SU-DHL-6 (cell line): ENCODE measurements around the gene KCTD11.
"Not testable (repeated sequence)": the region's sequence is repeated elsewhere in the genome, so short reads cannot be mapped to it uniquely, and the experiment has no call there.

Source experiments
- H2AFZ ChIP-seq: fragments of 200-600 bp; sonication (generic); 2 replicates; pipeline ENCODE4 v1.6.1; 2014; ENCODE audit warnings: low read depth, mild to moderate bottlenecking, moderate library complexity, mixed read lengths, antibody characterized with exemption, low read length; ENCODE audit not compliant: severe bottlenecking
- H3F3A ChIP-seq: fragments of 200-600 bp; shearing (Covaris generic); 2 replicates; pipeline ENCODE4 v1.6.0; 2016; ENCODE audit warnings: antibody characterized with exemption, mild to moderate bottlenecking; ENCODE audit not compliant: insufficient read depth
- H3K27ac ChIP-seq: fragments of 200-600 bp; sonication (generic); 2 replicates; pipeline ENCODE4 v1.5.1; 2016; ENCODE audit warnings: low read depth, mild to moderate bottlenecking, low read length, moderate library complexity, mixed read lengths
- H3K27me3 ChIP-seq: fragments of 200-600 bp; sonication (generic), shearing (Covaris generic); 2 replicates; pipeline ENCODE4 v1.6.0; 2014; ENCODE audit warnings: mild to moderate bottlenecking, low read length
- H3K36me3 ChIP-seq: fragments of 200-600 bp; sonication (generic); 2 replicates; pipeline ENCODE4 v1.6.1; 2014; ENCODE audit warnings: mild to moderate bottlenecking, low read length, mixed read lengths
- H3K4me2 ChIP-seq: fragments of 300-600, 200-600 bp; shearing (Covaris generic), sonication (generic); 2 replicates; pipeline ENCODE4 v1.6.0; 2014; ENCODE audit warnings: low read length, low read depth, mild to moderate bottlenecking; ENCODE audit not compliant: poor library complexity, severe bottlenecking
- H3K4me3 ChIP-seq: fragments of 200-600 bp; sonication (generic); 2 replicates; pipeline ENCODE4 v1.5.1; 2014; ENCODE audit warnings: antibody characterized with exemption, low read length, mild to moderate bottlenecking, mixed read lengths; ENCODE audit not compliant: insufficient read depth, poor library complexity, severe bottlenecking
- H3K79me2 ChIP-seq: fragments of 200-600 bp; sonication (generic); 2 replicates; pipeline ENCODE4 v1.6.1; 2014; ENCODE audit warnings: mild to moderate bottlenecking, low read length, moderate library complexity; ENCODE audit not compliant: insufficient read depth
- H3K9ac ChIP-seq: fragments of 200-600 bp; sonication (generic); 2 replicates; pipeline ENCODE4 v1.7.0; 2014; ENCODE audit warnings: mild to moderate bottlenecking, low read length
- H3K9me2 ChIP-seq: fragments of 200-600 bp; sonication (generic); replicated peaks from 2 replicates; pipeline ENCODE4 v1.6.1; 2014; ENCODE audit warnings: low read length; ENCODE audit not compliant: insufficient read depth
- H3K9me3 ChIP-seq: fragments of 200-600 bp; sonication (generic); 2 replicates; pipeline ENCODE4 v1.6.1; 2014; ENCODE audit warnings: low read length, mixed read lengths; ENCODE audit not compliant: insufficient read depth
- H4K20me1 ChIP-seq: fragments of 200-600 bp; sonication (generic); 2 replicates; pipeline ENCODE4 v1.6.1; 2014; ENCODE audit warnings: low read depth, mild to moderate bottlenecking, antibody characterized with exemption, low read length, moderate library complexity, mixed read lengths
- EZH2phosphoT487 ChIP-seq: fragments of 200-600 bp; sonication (generic), shearing (Covaris generic); conservative IDR thresholded peaks from 2 replicates; pipeline ENCODE4 v1.6.1; 2018; ENCODE audit warnings: mild to moderate bottlenecking, antibody characterized with exemption, low read length, moderate library complexity, mixed read lengths
- TF ChIP-seq, protein P1 (sequence below): fragments of 200-600 bp; sonication (generic); IDR thresholded peaks from one replicate; pipeline ENCODE4 v1.5.1; 2017; ENCODE audit warnings: antibody characterized with exemption, mild to moderate bottlenecking, low read length, moderate library complexity; ENCODE audit not compliant: insufficient read depth, poor library complexity, severe bottlenecking

Gene KCTD11

GRCh38 chr17:7329997-7330637 lies 21.8 kb upstream of the KCTD11 start:
- Histone ChIP-seq H3K27ac (peak overlapping the region; percentile 89), H3K9ac (peak overlapping the region; percentile 94), H3K36me3 (no peaks in the 10 kb centered on the region), H4K20me1 (no peaks in the 10 kb centered on the region), H3K4me2 (peak overlapping the region; percentile 69), H3K27me3 (no peaks in the 10 kb centered on the region), H3F3A (peaks cover 9% of the 10 kb centered on the region), H3K9me2 (no peaks in the 10 kb centered on the region), H3K4me3 (peak overlapping the region; percentile 99), H3K79me2 (peaks cover 17% of the 10 kb centered on the region; the same call in 1 of the 2 replicates), H3K9me3 (no peaks in the 10 kb centered on the region), H2AFZ (peak overlapping the region; percentile 50)
- no peak for TF ChIP-seq EZH2phosphoT487
- TF ChIP-seq, protein P1, sequence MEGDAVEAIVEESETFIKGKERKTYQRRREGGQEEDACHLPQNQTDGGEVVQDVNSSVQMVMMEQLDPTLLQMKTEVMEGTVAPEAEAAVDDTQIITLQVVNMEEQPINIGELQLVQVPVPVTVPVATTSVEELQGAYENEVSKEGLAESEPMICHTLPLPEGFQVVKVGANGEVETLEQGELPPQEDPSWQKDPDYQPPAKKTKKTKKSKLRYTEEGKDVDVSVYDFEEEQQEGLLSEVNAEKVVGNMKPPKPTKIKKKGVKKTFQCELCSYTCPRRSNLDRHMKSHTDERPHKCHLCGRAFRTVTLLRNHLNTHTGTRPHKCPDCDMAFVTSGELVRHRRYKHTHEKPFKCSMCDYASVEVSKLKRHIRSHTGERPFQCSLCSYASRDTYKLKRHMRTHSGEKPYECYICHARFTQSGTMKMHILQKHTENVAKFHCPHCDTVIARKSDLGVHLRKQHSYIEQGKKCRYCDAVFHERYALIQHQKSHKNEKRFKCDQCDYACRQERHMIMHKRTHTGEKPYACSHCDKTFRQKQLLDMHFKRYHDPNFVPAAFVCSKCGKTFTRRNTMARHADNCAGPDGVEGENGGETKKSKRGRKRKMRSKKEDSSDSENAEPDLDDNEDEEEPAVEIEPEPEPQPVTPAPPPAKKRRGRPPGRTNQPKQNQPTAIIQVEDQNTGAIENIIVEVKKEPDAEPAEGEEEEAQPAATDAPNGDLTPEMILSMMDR, result no peak

DNA sequence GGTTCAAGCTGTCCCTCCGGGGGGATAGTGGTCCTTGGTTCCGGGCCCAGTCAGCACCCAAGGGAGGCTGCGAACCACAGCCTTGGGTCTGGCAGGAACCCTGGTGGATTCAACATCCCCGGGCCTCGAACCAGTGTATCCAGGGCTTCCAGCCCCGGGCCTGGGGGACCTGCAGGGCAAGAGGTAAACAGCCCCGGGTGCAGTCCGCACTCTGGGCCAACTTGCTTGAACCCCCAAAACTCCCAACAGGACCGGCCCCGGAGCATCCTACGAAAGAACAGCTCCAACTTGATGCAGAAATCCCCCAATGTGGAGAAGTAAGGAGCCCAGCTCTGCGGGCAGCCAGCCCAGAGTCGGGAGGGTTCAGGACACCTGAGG lies 21.3 kb upstream of the KCTD11 start:
- peak overlapping the region; percentile 50 for H2AFZ ChIP-seq
- H3K4me2 ChIP-seq, result peak overlapping the region; percentile 69
- no peaks in the 10 kb centered on the region for H3K9me3 ChIP-seq
- peaks cover 17% of the 10 kb centered on the region; the same call in 1 of the 2 replicates for H3K79me2 ChIP-seq
- no peaks in the 10 kb centered on the region for H3K9me2 ChIP-seq
- peaks cover 9% of the 10 kb centered on the region for H3F3A ChIP-seq
- H3K27ac ChIP-seq, result peak overlapping the region; percentile 89
- TF ChIP-seq, protein P1, result no peak
- no peak for TF ChIP-seq EZH2phosphoT487
- H3K27me3 ChIP-seq, result no peaks in the 10 kb centered on the region
- no peaks in the 10 kb centered on the region for H3K36me3 ChIP-seq
- peak overlapping the region; percentile 94 for H3K9ac ChIP-seq
- H3K4me3 ChIP-seq, result peak overlapping the region; percentile 99
- H4K20me1 ChIP-seq, result no peaks in the 10 kb centered on the region

GRCh38 chr17:7332111-7332510 lies 19.9 kb upstream of the KCTD11 start:
- no peak overlapping the region for H3K27ac ChIP-seq
- peaks cover 23% of the 10 kb centered on the region; the same call in 1 of the 2 replicates for H3K79me2 ChIP-seq
- no peak for TF ChIP-seq EZH2phosphoT487
- no peak overlapping the region for H3K9ac ChIP-seq
- H3K9me3 ChIP-seq, result no peaks in the 10 kb centered on the region
- H3K4me3 ChIP-seq, result no peak overlapping the region
- H4K20me1 ChIP-seq, result no peaks in the 10 kb centered on the region
- no peaks in the 10 kb centered on the region for H3K9me2 ChIP-seq
- H3K27me3 ChIP-seq, result no peaks in the 10 kb centered on the region
- no peak overlapping the region for H2AFZ ChIP-seq
- no peaks in the 10 kb centered on the region for H3K36me3 ChIP-seq
- H3K4me2 ChIP-seq, result no peak overlapping the region
- peaks cover 10% of the 10 kb centered on the region for H3F3A ChIP-seq

DNA sequence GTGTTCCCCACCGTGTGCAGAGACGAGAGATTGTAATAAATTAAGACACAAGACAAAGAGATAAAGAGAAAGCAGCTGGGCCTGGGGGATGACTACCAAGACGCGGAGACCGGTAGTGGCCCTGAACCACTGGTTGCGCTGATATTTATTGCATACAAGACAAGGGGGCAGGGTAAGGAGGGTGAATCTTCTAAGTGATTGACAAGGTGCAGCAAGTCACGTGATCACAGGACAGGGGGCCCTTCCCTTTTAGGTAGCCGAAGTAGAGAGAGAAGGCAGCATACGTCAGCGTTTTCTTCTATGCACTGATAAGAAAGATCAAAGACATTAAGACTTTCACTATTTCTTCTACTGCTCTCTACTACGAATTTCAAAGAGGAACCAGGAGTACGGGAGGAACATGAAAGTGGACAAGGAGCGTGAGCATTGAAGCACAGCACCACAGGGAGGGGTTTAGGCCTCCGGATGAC lies 19.3 kb upstream of the KCTD11 start:
- H3K4me3 ChIP-seq, H3K27ac ChIP-seq, H3K36me3 ChIP-seq, H3K27me3 ChIP-seq, H3K4me2 ChIP-seq, H3K9ac ChIP-seq, H3K9me3 ChIP-seq, H2AFZ ChIP-seq, H3K9me2 ChIP-seq, H4K20me1 ChIP-seq: not testable (repeated sequence)
- H3F3A ChIP-seq, result peaks cover 14% of the 10 kb centered on the region
- H3K79me2 ChIP-seq, result peaks cover 23% of the 10 kb centered on the region; the same call in 1 of the 2 replicates
